ENCODE data around the gene MLIP. TPM values are rescaled to one million over a fixed set of nuclear protein-coding genes. Genes with fewer than 3 reads are reported as not detected.

The MLIP gene
- total RNA-seq = 1.5 TPM in 2 replicates

GRCh38 chr6:54111341-54112045 lies at the start of gene MLIP:
Gene MLIP, plus strand, starts transcription at chr6:54111443. Its CDS starts 37 bp downstream, at chr6:54111480.

GRCh38 chr6:54308289-54308985 lies 197.2 kb downstream of the MLIP start, which contains the start of gene TINAG:
Gene TINAG, plus strand, starts transcription at chr6:54308441. Its CDS starts 110 bp downstream, at chr6:54308551.

Other genes with a start within 250 kb of the MLIP start
- gene TINAG, start 197.0 kb downstream of the MLIP start, total RNA-seq = not detected in 2 replicates

All from dermis lymphatic vessel endothelial cell (primary cell).